NCI-H82 treated with DMSO at 0.1 percent for 48 hours (cell line): ENCODE results near the gene CYP26A1.

Experiments used
- DNase-seq: peaks from one replicate; lab custom pipeline; 2025; ENCODE audit not compliant: unreplicated experiment; lab: John Stamatoyannopoulos, UW

CYP26A1 gene

GRCh38 chr10:93113042-93113441, 39.3 kb downstream of the CYP26A1 start:
- DNase-seq = no peak

- DNase-seq = no peak
Measured at GRCh38 chr10:93115661-93116383, 42.1 kb downstream of the CYP26A1 start.

DNA sequence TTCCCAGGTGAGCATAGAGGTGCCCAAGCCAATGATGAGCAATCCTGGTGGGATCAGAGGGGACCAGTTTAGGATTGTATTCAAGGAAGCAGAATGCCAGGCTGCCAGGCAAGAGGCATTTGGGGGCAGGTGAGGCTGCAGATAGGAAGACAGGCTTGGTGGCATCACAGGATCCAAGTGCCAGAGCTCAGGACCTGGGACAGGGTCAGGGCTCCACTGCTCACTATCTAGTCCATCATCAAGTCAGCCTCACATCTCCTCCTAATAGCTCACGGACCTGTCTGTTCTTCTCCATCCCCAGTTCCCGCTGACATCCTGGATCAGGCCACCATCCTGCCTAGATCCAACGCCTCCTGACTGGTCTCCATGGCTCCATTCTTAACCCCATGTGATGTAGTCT, 47.6 kb downstream of the CYP26A1 start:
- DNase-seq = no peak

GRCh38 chr10:93123766-93124165, 50.1 kb downstream of the CYP26A1 start:
- no peak for DNase-seq

GRCh38 chr10:93124580-93125318, 51.1 kb downstream of the CYP26A1 start:
- DNase-seq = no peak

DNA sequence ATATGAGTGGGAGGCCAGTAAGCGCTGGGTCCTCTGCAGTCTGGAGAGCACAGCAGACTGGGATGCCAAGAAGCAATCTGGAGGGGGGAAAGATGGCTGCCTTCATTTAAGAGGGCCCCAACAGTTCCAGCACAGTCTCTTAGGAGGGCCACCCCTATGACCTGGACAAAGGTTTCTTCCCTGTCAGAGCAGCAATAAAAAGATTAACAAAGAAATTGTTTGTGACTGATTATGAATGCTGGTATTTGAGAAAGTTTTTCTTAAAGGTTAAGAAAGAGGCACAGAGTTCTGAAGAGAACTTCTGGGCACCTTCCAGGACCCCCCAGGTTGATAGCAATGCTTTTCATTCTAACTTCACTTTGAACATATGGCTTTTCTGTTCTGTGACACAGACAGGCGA, 52.3 kb downstream of the CYP26A1 start:
- DNase-seq = no peak

DNA sequence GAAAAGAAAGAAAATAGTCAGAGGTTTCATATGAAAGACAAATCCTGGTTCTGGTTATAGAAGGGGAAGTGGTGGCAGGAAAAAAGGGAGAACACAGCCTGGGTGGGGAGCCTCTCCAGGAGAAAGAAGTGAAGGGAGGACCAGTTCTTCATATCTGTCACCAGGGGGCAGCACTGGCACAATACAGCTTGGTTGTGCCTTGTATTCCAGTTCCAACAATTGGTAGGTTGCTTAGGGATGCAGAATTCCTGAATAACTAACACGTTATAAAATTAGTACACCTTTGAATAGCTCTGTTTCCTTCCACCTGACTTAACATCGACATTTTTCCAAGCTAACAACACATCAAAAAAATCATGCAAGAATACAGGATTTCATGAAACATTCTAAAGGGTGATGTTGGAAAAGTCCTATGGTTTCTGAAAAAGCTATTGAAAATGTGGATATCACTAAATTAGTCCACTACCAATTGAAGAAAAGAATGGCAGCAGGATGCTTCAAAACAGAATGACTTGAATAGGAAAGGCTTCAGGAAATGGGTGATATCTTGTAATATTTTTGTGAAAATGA, 52.9 kb downstream of the CYP26A1 start:
- no peak for DNase-seq
